ENCODE measurements around the gene PPP2R3C.
"Not testable (repeated sequence)": the region's sequence is repeated elsewhere in the genome, so short reads cannot be mapped to it uniquely, and the experiment has no call there.

PPP2R3C gene

DNA sequence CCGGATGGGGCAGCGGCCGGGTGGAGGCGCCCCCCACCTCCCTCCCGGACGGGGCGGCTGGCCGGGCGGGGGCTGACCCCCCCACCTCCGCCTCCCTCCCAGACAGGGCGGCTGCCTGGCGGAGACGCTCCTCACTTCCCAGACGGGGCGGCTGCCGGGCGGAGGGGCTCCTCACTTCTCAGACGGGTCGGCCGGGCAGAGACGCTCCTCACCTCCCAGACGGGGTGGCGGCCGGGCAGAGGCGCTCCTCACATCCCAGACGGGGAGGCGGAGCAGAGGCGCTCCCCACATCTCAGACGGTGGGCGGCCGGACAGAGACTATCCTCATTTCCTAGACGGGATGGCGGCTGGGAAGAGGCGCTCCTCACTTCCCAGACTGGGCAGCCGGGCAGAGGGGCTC lies 30.7 kb upstream of the PPP2R3C start:
- not testable (repeated sequence) for H3K9me3 ChIP-seq (ENCODE audit: control insufficient read depth, insufficient read depth, low read depth, low read length)

DNA sequence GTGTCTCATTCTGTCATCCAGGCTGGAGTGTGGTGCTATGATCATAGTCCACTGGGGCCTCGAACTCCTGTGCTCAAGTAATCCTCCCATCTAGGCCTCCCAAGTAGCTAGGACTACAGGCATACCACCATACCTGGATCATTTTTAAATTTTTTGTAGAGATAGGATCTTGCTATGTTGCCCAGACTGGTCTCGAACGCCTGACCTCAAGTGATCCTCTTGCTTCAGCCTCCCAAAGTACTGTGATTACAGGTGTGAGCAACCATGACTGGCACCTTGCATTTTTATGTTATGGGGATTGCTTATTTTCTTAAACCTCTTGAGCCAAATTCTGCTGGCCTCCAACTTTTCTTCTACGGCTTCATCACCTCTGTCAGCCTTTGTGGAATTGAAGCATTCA lies 27.4 kb upstream of the PPP2R3C start:
- H3K27me3 ChIP-seq (ENCODE audit: control insufficient read depth, insufficient read depth, low read length): no peaks in the 10 kb centered on the region
- no peaks in the 10 kb centered on the region for H3K4me1 ChIP-seq (ENCODE audit: control insufficient read depth, insufficient read depth, low read length)
- H3K4me3 ChIP-seq (ENCODE audit: low read depth, low read length): no peak overlapping the region
- H3K9me3 ChIP-seq (ENCODE audit: control insufficient read depth, insufficient read depth, low read depth, low read length): peaks cover 4% of the 10 kb centered on the region; the same call in 1 of the 2 replicates
- no peak overlapping the region for H3K27ac ChIP-seq (ENCODE audit: low read depth, low read length)
- peaks cover 15% of the 10 kb centered on the region for H3K36me3 ChIP-seq (ENCODE audit: control insufficient read depth, insufficient read depth, low read length)
- H3K9ac ChIP-seq (ENCODE audit: low read length): no peak overlapping the region

More for the DNA sequence above, 30.7 kb upstream of the PPP2R3C start:
- H3K4me1 ChIP-seq (ENCODE audit: control insufficient read depth, insufficient read depth, low read length); H3K9ac ChIP-seq (ENCODE audit: low read length); H3K27me3 ChIP-seq (ENCODE audit: control insufficient read depth, insufficient read depth, low read length); H3K27ac ChIP-seq (ENCODE audit: low read depth, low read length); H3K4me3 ChIP-seq (ENCODE audit: low read depth, low read length): not testable (repeated sequence)
- peaks cover 15% of the 10 kb centered on the region for H3K36me3 ChIP-seq (ENCODE audit: control insufficient read depth, insufficient read depth, low read length)

DNA sequence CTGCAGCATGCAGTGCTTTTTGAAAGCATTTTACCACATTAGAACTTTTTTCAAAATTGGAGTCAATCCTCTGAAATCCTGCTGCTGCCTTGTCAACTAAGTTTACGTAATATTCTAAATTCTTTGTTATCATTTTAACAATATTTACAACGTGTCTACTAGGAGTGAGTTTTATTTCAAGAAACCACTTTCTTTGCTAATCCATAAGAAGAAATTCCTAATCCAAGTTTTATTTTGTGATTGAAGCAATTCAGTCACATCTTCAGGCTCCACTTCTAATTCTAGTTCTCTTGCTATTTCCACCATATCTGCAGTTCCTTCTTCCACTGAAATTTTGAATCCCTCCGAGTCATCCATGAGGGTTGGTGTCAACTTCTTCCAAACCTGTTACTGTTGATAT lies 25.9 kb upstream of the PPP2R3C start:
- Histone ChIP-seq H3K4me1 (ENCODE audit: control insufficient read depth, insufficient read depth, low read length) (no peaks in the 10 kb centered on the region), H3K27ac (ENCODE audit: low read depth, low read length) (no peak overlapping the region), H3K27me3 (ENCODE audit: control insufficient read depth, insufficient read depth, low read length) (no peaks in the 10 kb centered on the region), H3K9ac (ENCODE audit: low read length) (no peak overlapping the region), H3K36me3 (ENCODE audit: control insufficient read depth, insufficient read depth, low read length) (peaks cover 15% of the 10 kb centered on the region), H3K9me3 (ENCODE audit: control insufficient read depth, insufficient read depth, low read depth, low read length) (0 out of 2 replicates have a peak, but pooled peaks cover 2% of the 10 kb centered on the region), H3K4me3 (ENCODE audit: low read depth, low read length) (no peak overlapping the region)

DNA sequence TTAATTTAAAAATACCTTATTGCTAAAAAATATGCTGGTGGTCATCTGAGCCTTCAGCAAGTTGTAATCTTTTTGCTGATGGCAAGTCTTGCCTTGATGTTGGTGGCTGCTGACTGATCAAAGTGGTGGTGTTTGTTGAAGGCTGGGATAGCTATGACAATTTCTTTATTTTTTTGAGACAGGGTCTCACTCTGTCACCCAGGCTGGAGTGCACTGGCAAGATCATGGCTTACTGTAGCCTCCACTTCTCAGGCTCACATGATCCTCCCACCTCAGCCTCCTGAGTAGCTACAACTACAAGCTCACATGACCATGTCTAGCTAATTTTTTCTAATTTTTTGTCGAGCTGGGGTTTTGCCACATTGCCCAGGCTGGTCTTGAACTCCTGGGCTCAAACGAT lies 25.4 kb upstream of the PPP2R3C start:
- Histone ChIP-seq H3K4me1 (ENCODE audit: control insufficient read depth, insufficient read depth, low read length) (no peaks in the 10 kb centered on the region), H3K4me3 (ENCODE audit: low read depth, low read length) (no peak overlapping the region), H3K9ac (ENCODE audit: low read length) (no peak overlapping the region), H3K27me3 (ENCODE audit: control insufficient read depth, insufficient read depth, low read length) (no peaks in the 10 kb centered on the region), H3K27ac (ENCODE audit: low read depth, low read length) (no peak overlapping the region), H3K9me3 (ENCODE audit: control insufficient read depth, insufficient read depth, low read depth, low read length) (0 out of 2 replicates have a peak, but pooled peaks cover 2% of the 10 kb centered on the region), H3K36me3 (ENCODE audit: control insufficient read depth, insufficient read depth, low read length) (peaks cover 15% of the 10 kb centered on the region)

DNA sequence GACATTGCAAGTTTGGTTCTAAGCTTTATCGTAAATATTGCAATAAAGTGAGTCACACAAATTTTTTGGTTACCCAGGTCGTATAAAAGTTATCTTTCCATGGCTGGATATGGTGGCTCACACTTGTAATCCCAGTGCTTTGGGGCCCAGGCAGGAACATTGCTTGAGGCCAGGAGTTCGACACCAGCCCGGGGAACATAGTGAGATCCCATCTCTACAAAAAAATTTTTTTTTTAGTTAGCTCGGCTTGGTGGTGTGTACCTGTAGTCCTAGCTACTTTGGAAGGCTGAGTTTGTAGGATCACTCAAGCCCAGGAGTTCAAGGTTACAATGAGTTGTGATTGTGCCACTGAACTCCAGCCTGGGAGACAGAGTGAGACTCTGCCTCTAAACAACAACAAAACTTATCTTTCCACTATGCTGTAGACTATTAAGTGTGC lies 24.9 kb upstream of the PPP2R3C start:
- Histone ChIP-seq H3K9me3 (ENCODE audit: control insufficient read depth, insufficient read depth, low read depth, low read length) (0 out of 2 replicates have a peak, but pooled peaks cover 2% of the 10 kb centered on the region), H3K27me3 (ENCODE audit: control insufficient read depth, insufficient read depth, low read length) (no peaks in the 10 kb centered on the region), H3K27ac (ENCODE audit: low read depth, low read length) (no peak overlapping the region), H3K4me1 (ENCODE audit: control insufficient read depth, insufficient read depth, low read length) (no peaks in the 10 kb centered on the region), H3K36me3 (ENCODE audit: control insufficient read depth, insufficient read depth, low read length) (peaks cover 15% of the 10 kb centered on the region), H3K9ac (ENCODE audit: low read length) (no peak overlapping the region), H3K4me3 (ENCODE audit: low read depth, low read length) (no peak overlapping the region)

DNA sequence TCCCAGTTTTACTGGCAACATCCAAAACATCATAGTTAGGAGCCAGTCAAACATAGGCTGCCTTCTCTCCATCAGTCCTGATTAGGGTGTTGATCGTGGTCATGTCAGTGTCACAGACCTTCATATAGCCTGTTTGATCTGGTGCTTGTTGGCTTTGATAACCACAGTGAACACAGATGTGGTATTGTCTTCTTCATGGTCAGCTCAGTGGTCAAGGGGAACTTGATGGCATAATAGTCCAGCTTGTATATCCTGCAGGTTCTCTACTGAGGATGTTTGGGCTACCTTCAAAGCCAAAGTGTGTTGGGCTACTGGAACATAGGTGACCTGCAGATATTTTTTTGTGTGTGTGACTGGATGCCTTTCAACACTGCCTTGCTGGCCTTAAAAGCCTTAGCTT lies 22.2 kb upstream of the PPP2R3C start:
- no peaks in the 10 kb centered on the region for H3K4me1 ChIP-seq (ENCODE audit: control insufficient read depth, insufficient read depth, low read length)
- no peaks in the 10 kb centered on the region for H3K9me3 ChIP-seq (ENCODE audit: control insufficient read depth, insufficient read depth, low read depth, low read length)
- no peaks in the 10 kb centered on the region for H3K27me3 ChIP-seq (ENCODE audit: control insufficient read depth, insufficient read depth, low read length)
- H3K4me3 ChIP-seq (ENCODE audit: low read depth, low read length): no peak overlapping the region
- H3K36me3 ChIP-seq (ENCODE audit: control insufficient read depth, insufficient read depth, low read length): peaks cover 9% of the 10 kb centered on the region; the same call in 1 of the 2 replicates
- H3K9ac ChIP-seq (ENCODE audit: low read length): no peak overlapping the region
- H3K27ac ChIP-seq (ENCODE audit: low read depth, low read length): no peak overlapping the region

DNA sequence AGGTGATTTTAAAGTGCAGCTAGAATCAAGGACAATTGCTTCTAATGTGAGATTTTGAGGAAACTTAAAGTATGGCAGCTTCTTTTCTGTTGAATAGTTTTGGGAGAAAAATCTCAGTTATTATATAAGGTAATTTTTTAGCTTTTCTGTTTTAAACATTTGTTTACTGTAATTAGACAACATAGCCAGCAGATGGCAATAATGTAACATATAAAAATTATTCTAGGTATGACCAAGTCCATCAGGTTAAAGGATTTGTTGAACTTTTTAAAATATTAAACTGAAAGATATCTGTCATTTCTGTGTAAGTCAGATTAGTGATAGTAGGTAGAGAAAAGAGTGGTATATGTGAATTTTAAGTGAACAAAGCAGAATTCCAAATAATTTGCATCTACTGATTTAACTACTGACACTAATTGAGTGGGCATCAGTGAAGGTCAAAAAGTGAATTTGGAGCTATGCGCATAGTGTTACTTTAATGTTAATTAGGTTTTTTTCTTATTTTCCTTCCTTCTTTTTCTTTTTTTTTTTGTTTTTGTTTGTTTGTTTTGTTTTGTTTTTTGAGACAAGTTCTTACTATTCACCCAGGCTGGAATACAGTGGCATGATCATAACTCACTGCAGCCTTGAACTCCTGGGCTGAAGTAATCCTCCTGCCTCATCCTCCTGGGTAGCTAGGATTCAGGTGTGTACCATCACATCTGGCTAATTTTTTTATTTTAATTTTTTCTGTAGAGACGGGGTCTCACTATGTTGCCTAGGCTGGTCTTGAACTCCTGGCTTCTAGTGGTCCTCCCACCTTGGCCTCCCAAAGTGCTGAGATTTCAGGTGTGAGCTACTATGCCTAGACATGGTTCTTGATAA lies 19.2 kb upstream of the PPP2R3C start:
- no peaks in the 10 kb centered on the region for H3K27me3 ChIP-seq (ENCODE audit: control insufficient read depth, insufficient read depth, low read length)
- no peak overlapping the region for H3K4me3 ChIP-seq (ENCODE audit: low read depth, low read length)
- no peaks in the 10 kb centered on the region for H3K36me3 ChIP-seq (ENCODE audit: control insufficient read depth, insufficient read depth, low read length)
- H3K9ac ChIP-seq (ENCODE audit: low read length): no peak overlapping the region
- no peaks in the 10 kb centered on the region for H3K9me3 ChIP-seq (ENCODE audit: control insufficient read depth, insufficient read depth, low read depth, low read length)
- H3K27ac ChIP-seq (ENCODE audit: low read depth, low read length): no peak overlapping the region
- no peaks in the 10 kb centered on the region for H3K4me1 ChIP-seq (ENCODE audit: control insufficient read depth, insufficient read depth, low read length)

DNA sequence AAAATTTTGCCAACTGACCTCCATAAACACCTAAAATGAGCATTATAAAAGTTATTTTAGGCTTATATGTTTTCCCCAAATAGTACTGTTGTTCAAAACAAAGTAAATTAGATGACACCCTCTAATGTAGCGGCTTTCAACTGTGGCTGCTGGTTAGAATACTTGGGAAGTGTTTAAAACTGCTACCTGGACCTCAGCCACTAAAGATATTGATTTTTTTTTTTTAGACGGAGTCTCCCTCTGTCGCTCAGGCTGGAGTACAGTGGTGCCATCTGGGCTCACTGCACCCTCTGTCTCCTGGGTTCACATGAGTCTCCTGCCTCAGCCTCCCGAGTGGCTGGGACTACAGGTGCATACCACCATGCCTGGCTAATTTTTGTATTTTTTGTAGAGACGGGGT lies 16.8 kb upstream of the PPP2R3C start:
- Histone ChIP-seq H3K4me1 (ENCODE audit: control insufficient read depth, insufficient read depth, low read length) (no peaks in the 10 kb centered on the region), H3K27ac (ENCODE audit: low read depth, low read length) (no peak overlapping the region), H3K27me3 (ENCODE audit: control insufficient read depth, insufficient read depth, low read length) (no peaks in the 10 kb centered on the region), H3K9me3 (ENCODE audit: control insufficient read depth, insufficient read depth, low read depth, low read length) (no peaks in the 10 kb centered on the region), H3K4me3 (ENCODE audit: low read depth, low read length) (no peak overlapping the region), H3K9ac (ENCODE audit: low read length) (no peak overlapping the region), H3K36me3 (ENCODE audit: control insufficient read depth, insufficient read depth, low read length) (peaks cover 15% of the 10 kb centered on the region; the same call in 1 of the 2 replicates)

DNA sequence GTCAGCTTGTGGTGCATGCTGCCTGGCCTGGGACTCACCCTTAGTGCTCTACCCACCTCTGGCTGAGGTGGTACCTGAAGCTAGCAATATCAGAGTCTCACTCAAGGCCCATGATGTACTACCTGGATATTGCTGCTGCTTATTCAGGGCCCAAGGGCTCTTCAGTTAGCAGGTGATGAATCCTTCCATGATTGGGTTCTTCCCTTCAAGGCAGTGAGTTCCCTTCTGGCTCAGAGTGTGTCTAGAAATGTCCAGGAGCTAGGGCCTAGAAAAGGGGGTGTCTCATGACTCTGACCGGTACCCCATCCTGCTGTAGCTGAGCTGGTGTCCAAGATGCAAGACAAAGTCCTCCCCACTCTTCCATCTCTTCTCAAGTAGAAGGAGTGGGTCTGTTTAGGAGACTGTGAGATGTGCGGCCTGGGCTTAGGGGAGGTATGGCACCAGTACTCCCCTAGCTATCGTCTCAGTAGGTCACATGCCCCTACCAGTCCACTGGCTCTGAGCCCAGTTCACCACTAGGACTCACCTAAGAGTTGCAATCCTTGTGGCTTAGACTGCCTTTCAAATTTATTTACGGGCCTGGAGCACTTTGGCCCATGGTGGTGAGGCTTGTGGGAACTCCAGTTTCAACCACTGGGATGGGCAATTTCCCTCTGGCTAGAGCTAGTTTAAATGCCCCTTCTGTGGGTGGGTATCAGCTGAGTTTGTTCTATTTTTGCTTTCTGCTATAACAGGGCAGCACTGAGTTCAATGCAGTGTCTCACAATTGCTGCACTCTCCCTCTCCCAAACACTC lies 12.7 kb upstream of the PPP2R3C start:
- Histone ChIP-seq H3K27ac (ENCODE audit: low read depth, low read length) (no peak overlapping the region), H3K9me3 (ENCODE audit: control insufficient read depth, insufficient read depth, low read depth, low read length) (no peaks in the 10 kb centered on the region), H3K36me3 (ENCODE audit: control insufficient read depth, insufficient read depth, low read length) (peaks cover 18% of the 10 kb centered on the region; the same call in 1 of the 2 replicates), H3K27me3 (ENCODE audit: control insufficient read depth, insufficient read depth, low read length) (no peaks in the 10 kb centered on the region), H3K9ac (ENCODE audit: low read length) (no peak overlapping the region), H3K4me3 (ENCODE audit: low read depth, low read length) (no peak overlapping the region), H3K4me1 (ENCODE audit: control insufficient read depth, insufficient read depth, low read length) (no peaks in the 10 kb centered on the region)

DNA sequence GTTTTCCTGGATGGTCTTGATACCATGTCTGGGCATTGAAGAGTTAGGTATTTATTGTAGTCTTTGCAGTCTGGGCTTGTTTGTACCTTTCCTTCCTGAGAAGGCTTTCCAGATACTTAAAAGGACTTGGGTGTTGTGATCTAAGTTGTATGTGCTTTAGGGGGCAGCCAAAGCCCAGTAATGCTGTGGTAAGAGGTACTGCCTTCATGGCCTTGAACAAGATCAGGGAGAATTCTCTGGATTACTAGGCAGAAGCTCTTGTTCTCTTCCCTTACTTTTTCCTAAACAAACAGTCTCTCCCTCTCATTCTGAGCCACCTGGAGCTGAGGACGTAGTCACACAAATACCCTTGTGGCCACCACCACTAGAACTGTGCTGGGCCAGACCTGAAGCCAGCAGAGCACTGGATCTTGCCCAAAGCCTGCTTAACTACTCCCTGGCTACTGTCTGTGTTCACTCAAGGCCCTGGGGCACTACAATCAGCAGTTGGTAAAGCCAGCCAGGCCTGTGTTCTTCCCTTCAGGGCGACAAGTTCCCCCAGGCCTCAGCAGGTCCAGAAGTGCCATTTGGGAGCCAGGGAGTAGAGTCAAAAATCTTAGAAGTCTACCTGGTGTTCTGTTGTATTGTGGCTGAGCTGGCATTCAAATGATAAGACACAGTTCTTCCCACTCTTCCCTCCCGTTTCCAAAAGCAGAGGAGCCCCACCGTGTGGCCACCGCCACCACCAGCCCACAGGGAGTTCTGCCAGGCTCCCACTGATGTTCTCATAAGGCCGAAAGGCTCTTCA lies 11.9 kb upstream of the PPP2R3C start:
- Histone ChIP-seq H3K4me1 (ENCODE audit: control insufficient read depth, insufficient read depth, low read length) (no peaks in the 10 kb centered on the region), H3K36me3 (ENCODE audit: control insufficient read depth, insufficient read depth, low read length) (peaks cover 18% of the 10 kb centered on the region; the same call in 1 of the 2 replicates), H3K9me3 (ENCODE audit: control insufficient read depth, insufficient read depth, low read depth, low read length) (no peaks in the 10 kb centered on the region), H3K9ac (ENCODE audit: low read length) (no peak overlapping the region), H3K27ac (ENCODE audit: low read depth, low read length) (no peak overlapping the region), H3K4me3 (ENCODE audit: low read depth, low read length) (no peak overlapping the region), H3K27me3 (ENCODE audit: control insufficient read depth, insufficient read depth, low read length) (no peaks in the 10 kb centered on the region)

Data from HUES6 (cell line).